HCT116 (cell line): Measurements from ENCODE around the gene DPEP3. TPM values are rescaled to one million over a fixed set of nuclear protein-coding genes. Genes with fewer than 3 reads are reported as not detected.

Experiments used
- ATAC-seq: fragments of 200-7000 bp; cut with Tn5 transposase; 2 replicates; pipeline ENCODE4 v1.9.1; 2020; ENCODE audit warnings: mild to moderate bottlenecking, moderate library complexity
- BruUV-seq: library from RNA; stranded (reverse); fragments of 400-500 nt; replicated peaks from 2 replicates; lab custom pipeline; 2021; lab: Mats Ljungman, UMichigan
- CTCF ChIA-PET: fragments of 300-600 bp; sonication (Branson Sonifier 250); formaldehyde crosslinking; loops from one replicate; lab custom pipeline; 2021; ENCODE audit warnings: antibody characterized with exemption; lab: Charles Lee
- POLR2A ChIA-PET: fragments of 300-600, 350-600 bp; sonication (Branson Sonifier 250); formaldehyde crosslinking; loops from one replicate; lab custom pipeline; 2021; ENCODE audit warnings: antibody characterized with exemption; lab: Charles Lee
- RAD21 ChIA-PET, 2 experiments: fragments of 300-600 bp; sonication (Branson Sonifier 250); formaldehyde crosslinking; loops; one replicate each; lab custom pipeline; 2023; ENCODE audit warnings: low total read pairs in 2 of 2; ENCODE audit not compliant: uncharacterized antibody in 2 of 2, unreplicated experiment in 2 of 2, low non-redundant PET in 1 of 2; lab: Charles Lee
- DNase-seq: peaks from one replicate; pipeline ENCODE4 v3.0.0-alpha.2; 2010; ENCODE audit warnings: low read depth, low spot score
- H2AFZ ChIP-seq: fragments of 200-600 bp; shearing (Covaris generic), sonication (generic); 2 replicates; pipeline ENCODE4 v1.6.1; 2017; ENCODE audit warnings: low read depth, mixed run types, mixed read lengths, antibody characterized with exemption, low read length; ENCODE audit not compliant: poor library complexity, severe bottlenecking
- H3K27ac ChIP-seq: 2 replicates; pipeline ENCODE4 v1.5.1; 2012; ENCODE audit warnings: low read depth, low read length
- H3K27me3 ChIP-seq: fragments of 200-600 bp; sonication (generic); 2 replicates; pipeline ENCODE4 v1.6.1; 2016; ENCODE audit warnings: mixed run types, low read length, mixed read lengths; ENCODE audit not compliant: insufficient read depth
- H3K36me3 ChIP-seq, 2 experiments: fragments of 200-500 bp in 1 of 2; fragments of 200-600 bp in 1 of 2; sonication (Bioruptor generic) in 1 of 2; sonication (generic) in 1 of 2; 2 replicates each; pipeline versions ENCODE4 v1.5.1 to v1.6.1; 2014 to 2016; ENCODE audit warnings: low read length in 2 of 2, inconsistent platforms in 1 of 2, mixed read lengths in 1 of 2, mixed run types in 1 of 2; ENCODE audit not compliant: insufficient read depth in 2 of 2, control insufficient read depth in 1 of 2
- H3K4me1 ChIP-seq, 2 experiments: fragments of 200-600 bp in 1 of 2; sonication (generic) in 1 of 2; 2 replicates each; pipeline versions ENCODE4 v1.5.1 to v1.6.1; 2012 to 2017; ENCODE audit warnings: low read length in 2 of 2, inconsistent platforms in 1 of 2, mild to moderate bottlenecking in 1 of 2, mixed read lengths in 1 of 2, mixed run types in 1 of 2, moderate library complexity in 1 of 2; ENCODE audit not compliant: insufficient read depth in 2 of 2, control insufficient read depth in 1 of 2
- H3K4me2 ChIP-seq: fragments of 200-600 bp; sonication (generic); 2 replicates; pipeline ENCODE4 v1.6.1; 2017; ENCODE audit warnings: mixed run types, low read length, mixed read lengths
- H3K4me3 ChIP-seq, 2 experiments: fragments of 200-600 bp in 1 of 2; sonication (generic) in 1 of 2; replicated peaks in 1 of 2; 2 replicates each; pipeline ENCODE4 v1.5.1; 2011 to 2016; ENCODE audit warnings: low read length in 2 of 2, control low read depth in 1 of 2, low read depth in 1 of 2, mild to moderate bottlenecking in 1 of 2, mixed read lengths in 1 of 2, mixed run types in 1 of 2
- H3K79me2 ChIP-seq: fragments of 200-600 bp; sonication (generic); 2 replicates; pipeline ENCODE4 v1.6.1; 2017; ENCODE audit warnings: mild to moderate bottlenecking, mixed run types, low read length, moderate library complexity, mixed read lengths; ENCODE audit not compliant: insufficient read depth
- H3K9ac ChIP-seq: fragments of 200-600 bp; sonication (generic); 2 replicates; pipeline ENCODE4 v1.6.1; 2016; ENCODE audit warnings: low read length, mixed read lengths
- H3K9me2 ChIP-seq: fragments of 200-600 bp; sonication (generic), shearing (Covaris generic); 2 replicates; pipeline ENCODE4 v1.6.1; 2017; ENCODE audit warnings: mixed run types, mild to moderate bottlenecking, moderate library complexity; ENCODE audit not compliant: insufficient read depth
- H3K9me3 ChIP-seq, 2 experiments: fragments of 200-500 bp in 1 of 2; fragments of 200-600 bp in 1 of 2; sonication (Bioruptor generic) in 1 of 2; sonication (generic) in 1 of 2; 2 replicates each; pipeline ENCODE4 v1.6.1; 2014 to 2017; ENCODE audit warnings: low read length in 2 of 2, mixed read lengths in 2 of 2, inconsistent platforms in 1 of 2, low read depth in 1 of 2, mild to moderate bottlenecking in 1 of 2, mixed run types in 1 of 2, moderate library complexity in 1 of 2; ENCODE audit not compliant: control insufficient read depth in 1 of 2, insufficient read depth in 1 of 2
- H4K20me1 ChIP-seq: fragments of 200-600 bp; sonication (generic), shearing (Covaris generic); 2 replicates; pipeline ENCODE4 v1.6.1; 2017; ENCODE audit warnings: mixed run types, mild to moderate bottlenecking, moderate library complexity; ENCODE audit not compliant: insufficient read depth
- CEBPB ChIP-seq: IDR thresholded peaks from 2 replicates; pipeline ENCODE4 v1.6.1; 2012; ENCODE audit warnings: low read depth
- ELF1 ChIP-seq: IDR thresholded peaks from 2 replicates; pipeline ENCODE4 v1.6.1; 2012; ENCODE audit warnings: low read depth, borderline replicate concordance
- FOSL1 ChIP-seq: IDR thresholded peaks from 2 replicates; pipeline ENCODE4 v1.6.1; 2012; ENCODE audit warnings: low read depth
- POLR2A ChIP-seq: IDR thresholded peaks from 2 replicates; pipeline ENCODE4 v1.7.0; 2011; ENCODE audit warnings: borderline replicate concordance; ENCODE audit not compliant: insufficient read depth, insufficient read length; ENCODE audit errors: extremely low read depth
- POLR2AphosphoS5 ChIP-seq: IDR thresholded peaks from 2 replicates; pipeline ENCODE4 v1.6.1; 2011; ENCODE audit warnings: mild to moderate bottlenecking, low read depth, low read length, moderate library complexity
- RAD21 ChIP-seq: IDR thresholded peaks from 2 replicates; pipeline ENCODE4 v1.6.1; 2012; ENCODE audit warnings: low read depth, mild to moderate bottlenecking
- intact Hi-C: fragments of 100-400 bp; cut with micrococcal nuclease; formaldehyde crosslinking; loops from 2 replicates; pipeline ENCODE4 v1.10.0; 2022
- total RNA-seq: library from RNA; stranded (reverse); gene quantifications from one replicate; pipeline ENCODE4 v1.2.1, GENCODE V29; 2021; ENCODE audit not compliant: unreplicated experiment
- TF ChIP-seq, protein P1 (sequence below): IDR thresholded peaks from 2 replicates; pipeline ENCODE4 v1.6.1; 2012; ENCODE audit warnings: low read depth
- TF ChIP-seq, protein P2 (sequence below): IDR thresholded peaks from 2 replicates; pipeline ENCODE4 v1.6.1; 2012
- TF ChIP-seq, protein P3 (sequence below): IDR thresholded peaks from 2 replicates; pipeline ENCODE4 v1.6.1; 2011; ENCODE audit warnings: mild to moderate bottlenecking, low read length, moderate library complexity; ENCODE audit not compliant: insufficient replicate concordance; ENCODE audit errors: extremely low read depth

Gene DPEP3
- total RNA-seq, 1 experiment from 2014 or later = not detected

DNA sequence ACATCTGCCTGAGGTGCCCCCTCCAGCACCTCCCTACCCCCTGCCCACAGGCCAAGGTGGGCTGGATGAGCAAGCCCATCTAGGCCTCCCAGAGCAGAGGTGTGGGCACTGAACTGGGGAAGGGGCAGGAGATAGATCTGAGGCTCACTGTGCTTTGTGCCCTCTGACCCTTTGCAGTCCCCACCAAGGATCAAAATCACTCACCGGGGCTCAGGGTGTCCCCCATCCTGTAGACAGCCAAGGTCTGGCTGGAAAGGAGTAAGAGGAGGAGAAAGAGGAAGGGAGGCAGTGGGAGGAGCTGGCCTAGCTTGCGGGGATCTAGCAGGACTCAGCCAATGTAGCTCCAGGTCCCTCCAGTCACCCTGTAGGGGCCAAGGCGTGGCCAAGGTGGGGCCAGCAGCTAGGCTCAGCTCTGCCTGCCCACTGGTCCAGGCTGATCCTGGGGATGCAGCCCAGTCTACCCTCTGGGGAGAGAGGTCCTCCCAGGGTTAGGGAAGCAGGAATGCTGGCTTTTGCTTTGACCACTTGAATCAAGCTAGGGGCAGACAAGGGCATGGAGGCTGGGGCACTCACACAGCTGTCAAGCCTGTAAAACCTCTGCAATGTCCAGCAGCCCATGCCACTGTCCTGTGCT, 13.6 kb downstream of the DPEP3 start:
- intact Hi-C loops = no loop called here
- CTCF ChIA-PET = interaction anchor here (0.7 kb wide), 1 partner anchor 24 kb away, joined by 4 read pairs; no protein-coding TSS in a partner anchor
- Histone ChIP-seq H3K79me2 (peaks cover 32% of the 10 kb centered on the region), H3K27me3 (no peaks in the 10 kb centered on the region), H2AFZ (no peak overlapping the region), H4K20me1 (no peaks in the 10 kb centered on the region), H3K9me3 (no peaks in the 10 kb centered on the region), H3K4me3 (peak overlapping the region; percentile 86), H3K36me3 (peaks cover 0 to 2% of the 10 kb centered on the region in 2 experiments; a peak in 1 of 4 replicates), H3K4me1 (peaks cover 21 to 26% of the 10 kb centered on the region in 2 experiments), H3K4me2 (peak overlapping the region; percentile 87), H3K9me2 (no peaks in the 10 kb centered on the region), H3K27ac (peak overlapping the region; percentile 87), H3K9ac (peak overlapping the region; percentile 92)
- TF ChIP-seq, protein P1, sequence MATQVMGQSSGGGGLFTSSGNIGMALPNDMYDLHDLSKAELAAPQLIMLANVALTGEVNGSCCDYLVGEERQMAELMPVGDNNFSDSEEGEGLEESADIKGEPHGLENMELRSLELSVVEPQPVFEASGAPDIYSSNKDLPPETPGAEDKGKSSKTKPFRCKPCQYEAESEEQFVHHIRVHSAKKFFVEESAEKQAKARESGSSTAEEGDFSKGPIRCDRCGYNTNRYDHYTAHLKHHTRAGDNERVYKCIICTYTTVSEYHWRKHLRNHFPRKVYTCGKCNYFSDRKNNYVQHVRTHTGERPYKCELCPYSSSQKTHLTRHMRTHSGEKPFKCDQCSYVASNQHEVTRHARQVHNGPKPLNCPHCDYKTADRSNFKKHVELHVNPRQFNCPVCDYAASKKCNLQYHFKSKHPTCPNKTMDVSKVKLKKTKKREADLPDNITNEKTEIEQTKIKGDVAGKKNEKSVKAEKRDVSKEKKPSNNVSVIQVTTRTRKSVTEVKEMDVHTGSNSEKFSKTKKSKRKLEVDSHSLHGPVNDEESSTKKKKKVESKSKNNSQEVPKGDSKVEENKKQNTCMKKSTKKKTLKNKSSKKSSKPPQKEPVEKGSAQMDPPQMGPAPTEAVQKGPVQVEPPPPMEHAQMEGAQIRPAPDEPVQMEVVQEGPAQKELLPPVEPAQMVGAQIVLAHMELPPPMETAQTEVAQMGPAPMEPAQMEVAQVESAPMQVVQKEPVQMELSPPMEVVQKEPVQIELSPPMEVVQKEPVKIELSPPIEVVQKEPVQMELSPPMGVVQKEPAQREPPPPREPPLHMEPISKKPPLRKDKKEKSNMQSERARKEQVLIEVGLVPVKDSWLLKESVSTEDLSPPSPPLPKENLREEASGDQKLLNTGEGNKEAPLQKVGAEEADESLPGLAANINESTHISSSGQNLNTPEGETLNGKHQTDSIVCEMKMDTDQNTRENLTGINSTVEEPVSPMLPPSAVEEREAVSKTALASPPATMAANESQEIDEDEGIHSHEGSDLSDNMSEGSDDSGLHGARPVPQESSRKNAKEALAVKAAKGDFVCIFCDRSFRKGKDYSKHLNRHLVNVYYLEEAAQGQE = no peak
- TF ChIP-seq FOSL1 = no peak
- no peak for TF ChIP-seq POLR2AphosphoS5
- TF ChIP-seq, protein P2, sequence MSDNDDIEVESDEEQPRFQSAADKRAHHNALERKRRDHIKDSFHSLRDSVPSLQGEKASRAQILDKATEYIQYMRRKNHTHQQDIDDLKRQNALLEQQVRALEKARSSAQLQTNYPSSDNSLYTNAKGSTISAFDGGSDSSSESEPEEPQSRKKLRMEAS = no peak
- TF ChIP-seq ELF1 = no peak
- TF ChIP-seq RAD21 = no peak
- TF ChIP-seq POLR2A = no peak
- TF ChIP-seq, protein P3, sequence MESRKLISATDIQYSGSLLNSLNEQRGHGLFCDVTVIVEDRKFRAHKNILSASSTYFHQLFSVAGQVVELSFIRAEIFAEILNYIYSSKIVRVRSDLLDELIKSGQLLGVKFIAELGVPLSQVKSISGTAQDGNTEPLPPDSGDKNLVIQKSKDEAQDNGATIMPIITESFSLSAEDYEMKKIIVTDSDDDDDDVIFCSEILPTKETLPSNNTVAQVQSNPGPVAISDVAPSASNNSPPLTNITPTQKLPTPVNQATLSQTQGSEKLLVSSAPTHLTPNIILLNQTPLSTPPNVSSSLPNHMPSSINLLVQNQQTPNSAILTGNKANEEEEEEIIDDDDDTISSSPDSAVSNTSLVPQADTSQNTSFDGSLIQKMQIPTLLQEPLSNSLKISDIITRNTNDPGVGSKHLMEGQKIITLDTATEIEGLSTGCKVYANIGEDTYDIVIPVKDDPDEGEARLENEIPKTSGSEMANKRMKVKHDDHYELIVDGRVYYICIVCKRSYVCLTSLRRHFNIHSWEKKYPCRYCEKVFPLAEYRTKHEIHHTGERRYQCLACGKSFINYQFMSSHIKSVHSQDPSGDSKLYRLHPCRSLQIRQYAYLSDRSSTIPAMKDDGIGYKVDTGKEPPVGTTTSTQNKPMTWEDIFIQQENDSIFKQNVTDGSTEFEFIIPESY = no peak
- no peak for TF ChIP-seq CEBPB
- RAD21 ChIA-PET = no interaction called here
- no TSS peak for BruUV-seq
- ATAC-seq (peak; percentile 60), DNase-seq (peak; percentile 24)
- POLR2A ChIA-PET = no interaction called here
